ENCODE results near the gene ANXA10.
"Not testable (repeated sequence)": the region's sequence is repeated elsewhere in the genome, so short reads cannot be mapped to it uniquely, and the experiment has no call there.

ANXA10 gene

GRCh38 chr4:168162604-168163003 lies 70.3 kb downstream of the ANXA10 start:
- DNase-seq (ENCODE audit: low read depth in 2 of 2), result no peak

GRCh38 chr4:168163106-168163505 lies 70.8 kb downstream of the ANXA10 start:
- DNase-seq (ENCODE audit: low read depth in 2 of 2), result no peak

GRCh38 chr4:168164045-168164444 lies 71.7 kb downstream of the ANXA10 start:
- DNase-seq (ENCODE audit: low read depth in 2 of 2), result no peak

GRCh38 chr4:168164915-168165548 lies 72.7 kb downstream of the ANXA10 start:
- DNase-seq (ENCODE audit: low read depth in 2 of 2), result no peak

GRCh38 chr4:168167714-168168284 lies 75.5 kb downstream of the ANXA10 start:
- DNase-seq (ENCODE audit: low read depth in 2 of 2), result no peak

GRCh38 chr4:168174308-168174707 lies 82.0 kb downstream of the ANXA10 start:
- DNase-seq (ENCODE audit: low read depth in 2 of 2), result no peak

- no peak for DNase-seq (ENCODE audit: low read depth in 2 of 2)
Measured at GRCh38 chr4:168177546-168178149, 85.3 kb downstream of the ANXA10 start.

- DNase-seq (ENCODE audit: low read depth in 2 of 2), result no peak
Measured at GRCh38 chr4:168183717-168184571, 91.6 kb downstream of the ANXA10 start.

- no peak for DNase-seq (ENCODE audit: low read depth in 2 of 2)
Measured at GRCh38 chr4:168188754-168189153, 96.4 kb downstream of the ANXA10 start.

- no peak for DNase-seq (ENCODE audit: low read depth in 2 of 2)
Measured at GRCh38 chr4:168197926-168198325, 105.6 kb downstream of the ANXA10 start.

GRCh38 chr4:168199260-168199957 lies 107.1 kb downstream of the ANXA10 start:
- no peak for DNase-seq (ENCODE audit: low read depth in 2 of 2)

- DNase-seq (ENCODE audit: low read depth in 2 of 2), result no peak
Measured at GRCh38 chr4:168200685-168201084, 108.3 kb downstream of the ANXA10 start.

GRCh38 chr4:168203233-168203911 lies 111.0 kb downstream of the ANXA10 start:
- no peak for DNase-seq (ENCODE audit: low read depth in 2 of 2)

- no peak for DNase-seq (ENCODE audit: low read depth in 2 of 2)
Measured at GRCh38 chr4:168208957-168209614, 116.7 kb downstream of the ANXA10 start.

GRCh38 chr4:168212656-168213055 lies 120.3 kb downstream of the ANXA10 start:
- no peak for DNase-seq (ENCODE audit: low read depth in 2 of 2)

GRCh38 chr4:168213511-168213910 lies 121.2 kb downstream of the ANXA10 start:
- not testable (repeated sequence) for DNase-seq (ENCODE audit: low read depth in 2 of 2)

GRCh38 chr4:168218645-168219044 lies 126.3 kb downstream of the ANXA10 start:
- no peak for DNase-seq (ENCODE audit: low read depth in 2 of 2)

GRCh38 chr4:168220893-168221292 lies 128.6 kb downstream of the ANXA10 start:
- DNase-seq (ENCODE audit: low read depth in 2 of 2), result no peak

- DNase-seq (ENCODE audit: low read depth in 2 of 2), result no peak
Measured at GRCh38 chr4:168221301-168221700, 129.0 kb downstream of the ANXA10 start.

All from stimulated activated CD8-positive, alpha-beta memory T cell treated with anti-CD3 and anti-CD28 coated beads, Interleukin-7, amount 100 ng/mL, for 4 hours (primary cell).